Hematopoietic multipotent progenitor cell treated with erythropoietin and hydrocortisone succinate and interleukin-3 and kit ligand, for 17 days (in vitro differentiated cells): ENCODE data around the gene TMEM50B.
"Not testable (repeated sequence)": the region's sequence is repeated elsewhere in the genome, so short reads cannot be mapped to it uniquely, and the experiment has no call there.

Experiments
- DNase-seq: peaks from one replicate; pipeline ENCODE4 v3.0.0-alpha.2; 2015; ENCODE audit warnings: low spot score

Gene TMEM50B

DNA sequence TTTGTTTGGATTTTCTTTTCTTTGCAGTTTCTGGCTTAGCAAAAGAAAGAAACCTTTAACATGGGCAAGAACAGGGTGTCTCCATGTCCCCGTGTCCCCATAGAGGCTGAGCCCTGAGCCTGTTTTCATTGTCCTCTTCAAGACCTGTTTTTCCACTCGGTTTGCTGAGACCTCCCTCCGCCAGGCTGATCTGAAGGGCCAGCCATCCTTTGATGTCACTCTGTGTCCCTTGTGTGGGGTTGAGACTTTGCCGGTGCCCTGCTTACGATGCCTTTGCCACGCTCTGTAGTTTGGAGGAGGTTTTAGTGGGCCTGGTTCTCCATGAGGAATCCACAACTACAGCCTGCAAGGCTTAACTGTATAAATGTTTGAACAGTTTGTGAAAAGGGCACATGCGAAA lies 52.7 kb downstream of the TMEM50B start:
- no peak for DNase-seq

GRCh38 chr21:33425825-33426224 lies 53.9 kb downstream of the TMEM50B start:
- no peak for DNase-seq

DNA sequence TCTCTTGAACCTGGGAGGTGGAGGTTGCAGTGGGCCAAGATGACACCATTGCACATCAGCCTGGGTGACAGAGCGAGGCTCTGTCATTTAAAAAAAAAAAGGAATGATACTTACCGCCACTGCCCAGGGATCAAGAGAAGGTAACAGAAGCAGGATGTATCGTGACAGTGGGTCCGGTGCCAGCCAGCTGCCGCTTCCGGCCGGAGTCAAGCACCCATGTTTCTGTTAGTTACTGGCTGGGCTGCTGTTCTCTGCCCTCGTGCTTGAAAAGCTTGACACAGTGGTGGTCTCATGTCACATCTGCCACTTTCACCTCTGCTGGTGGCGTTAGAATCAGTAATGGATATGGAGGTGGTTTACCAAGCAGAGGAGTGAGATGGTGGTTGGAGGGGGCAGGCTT lies 55.6 kb downstream of the TMEM50B start:
- DNase-seq, result no peak

DNA sequence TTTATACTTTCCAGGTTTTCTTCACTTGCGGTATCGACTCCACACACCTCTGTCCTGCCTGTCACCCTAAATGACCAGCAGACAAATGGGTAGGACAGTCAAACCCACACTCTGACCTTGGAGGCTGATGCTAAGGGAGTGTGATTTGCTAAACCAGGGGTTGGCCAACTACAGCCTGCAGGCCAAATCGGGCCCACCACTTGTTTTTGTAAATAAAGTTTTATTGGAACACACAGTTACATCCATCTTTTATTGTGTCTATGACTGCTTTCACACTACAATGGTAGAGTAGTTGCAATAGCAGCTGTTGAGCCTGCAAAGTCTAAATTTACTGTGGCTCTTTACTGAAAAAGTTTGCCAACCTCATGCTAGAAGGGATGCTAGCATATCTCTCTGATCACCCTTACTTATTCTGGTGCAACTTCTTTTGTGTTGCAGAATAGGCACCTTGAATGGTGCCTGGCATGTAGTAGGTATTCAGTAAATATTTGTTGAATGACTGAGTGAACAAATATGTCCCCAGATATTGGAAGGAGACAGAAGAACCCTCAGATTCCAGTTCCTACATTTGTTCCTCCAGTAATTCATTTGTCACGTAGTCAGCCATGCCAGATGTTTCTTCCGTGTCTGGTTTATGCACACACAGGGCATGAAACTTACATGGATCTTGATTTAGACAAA lies 57.9 kb downstream of the TMEM50B start:
- DNase-seq, result no peak

- DNase-seq, result no peak
These were observed 60.1 kb downstream of the TMEM50B start for GRCh38 chr21:33419538-33420123.

- no peak for DNase-seq
These were observed 61.1 kb downstream of the TMEM50B start for GRCh38 chr21:33418691-33419090.

DNA sequence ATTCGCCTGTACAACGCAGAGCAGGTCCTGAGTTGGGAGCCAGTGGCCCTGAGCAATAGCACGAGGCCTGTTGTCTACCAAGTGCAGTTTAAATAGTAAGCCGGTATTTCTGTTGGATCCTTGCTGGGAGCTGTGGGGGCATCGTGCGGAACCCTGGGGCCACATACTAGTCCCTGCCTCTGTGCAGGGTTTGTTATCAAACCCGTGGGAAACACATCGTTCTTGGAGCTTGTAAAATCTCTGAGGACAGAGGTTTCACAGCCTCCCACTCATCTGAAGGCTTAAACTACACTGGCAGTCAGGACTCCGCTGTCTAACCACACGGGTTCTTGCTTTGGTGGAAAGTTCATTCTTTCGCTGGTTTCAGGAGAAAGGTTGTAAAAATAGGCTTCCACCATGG lies 64.8 kb downstream of the TMEM50B start:
- DNase-seq, result no peak

GRCh38 chr21:33414068-33414467 lies 65.7 kb downstream of the TMEM50B start:
- DNase-seq, result no peak

- DNase-seq, result no peak
These were observed 66.8 kb downstream of the TMEM50B start for GRCh38 chr21:33412832-33413519.

DNA sequence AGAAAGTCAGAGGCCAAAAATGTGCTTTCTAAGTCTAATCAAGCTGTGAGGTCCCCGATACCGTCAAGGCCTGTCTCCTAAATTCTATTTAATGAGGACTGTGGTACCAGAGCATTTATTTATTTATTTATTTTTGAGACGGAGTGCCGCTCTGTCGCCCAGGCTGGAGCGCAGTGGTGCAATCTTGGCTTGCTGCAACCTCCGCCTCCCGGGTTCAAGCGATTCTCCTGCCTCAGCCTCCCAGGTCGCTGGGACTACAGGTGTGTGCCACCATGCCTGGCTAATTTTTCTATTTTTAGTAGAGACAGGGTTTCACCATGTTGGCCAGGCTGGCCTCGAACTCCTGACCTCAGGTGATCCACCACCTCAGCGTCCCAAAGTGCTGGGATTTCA lies 67.3 kb downstream of the TMEM50B start:
- not testable (repeated sequence) for DNase-seq

DNA sequence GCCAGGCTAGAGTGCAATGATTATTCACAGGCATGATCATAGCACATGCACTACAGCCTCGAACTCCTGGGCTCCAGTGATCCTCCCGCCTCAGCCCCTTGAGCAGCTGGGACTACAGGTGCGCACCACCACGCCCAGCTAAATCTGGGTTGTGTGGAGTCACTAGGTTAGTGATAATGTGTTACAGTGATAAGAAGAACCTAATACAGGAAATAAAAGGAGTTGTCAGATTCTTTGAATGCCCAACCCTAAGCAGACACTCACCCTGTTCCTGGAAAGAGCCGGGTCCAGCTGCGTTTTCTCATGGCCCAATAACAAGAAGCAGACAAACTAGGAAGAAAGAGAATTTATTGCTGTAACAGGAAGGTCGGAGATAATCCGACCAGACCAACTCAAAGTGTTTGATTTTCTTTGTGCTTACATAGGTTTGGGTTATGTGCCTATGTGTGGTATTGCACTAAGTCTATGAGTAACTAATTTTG lies 67.8 kb downstream of the TMEM50B start:
- no peak for DNase-seq

DNA sequence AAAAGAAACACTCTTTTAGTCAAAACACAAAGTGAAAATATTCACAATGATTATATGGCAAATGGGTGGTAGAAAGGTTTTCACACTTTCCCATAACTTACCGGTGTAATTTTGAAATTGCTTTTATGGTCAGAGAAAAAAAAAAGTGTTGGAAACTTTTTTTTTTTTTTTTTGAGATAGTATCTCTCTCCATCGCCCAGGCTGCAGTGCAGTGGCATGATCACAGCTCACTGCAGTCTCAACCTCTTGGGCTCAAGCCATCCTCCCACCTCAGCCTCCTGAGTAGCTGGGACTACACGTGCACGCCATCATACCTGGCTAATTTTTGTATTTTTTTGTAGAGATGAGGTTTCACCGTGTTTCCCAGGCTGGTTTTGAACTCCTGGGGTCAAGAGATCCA lies 73.3 kb downstream of the TMEM50B start:
- DNase-seq, result no peak

DNA sequence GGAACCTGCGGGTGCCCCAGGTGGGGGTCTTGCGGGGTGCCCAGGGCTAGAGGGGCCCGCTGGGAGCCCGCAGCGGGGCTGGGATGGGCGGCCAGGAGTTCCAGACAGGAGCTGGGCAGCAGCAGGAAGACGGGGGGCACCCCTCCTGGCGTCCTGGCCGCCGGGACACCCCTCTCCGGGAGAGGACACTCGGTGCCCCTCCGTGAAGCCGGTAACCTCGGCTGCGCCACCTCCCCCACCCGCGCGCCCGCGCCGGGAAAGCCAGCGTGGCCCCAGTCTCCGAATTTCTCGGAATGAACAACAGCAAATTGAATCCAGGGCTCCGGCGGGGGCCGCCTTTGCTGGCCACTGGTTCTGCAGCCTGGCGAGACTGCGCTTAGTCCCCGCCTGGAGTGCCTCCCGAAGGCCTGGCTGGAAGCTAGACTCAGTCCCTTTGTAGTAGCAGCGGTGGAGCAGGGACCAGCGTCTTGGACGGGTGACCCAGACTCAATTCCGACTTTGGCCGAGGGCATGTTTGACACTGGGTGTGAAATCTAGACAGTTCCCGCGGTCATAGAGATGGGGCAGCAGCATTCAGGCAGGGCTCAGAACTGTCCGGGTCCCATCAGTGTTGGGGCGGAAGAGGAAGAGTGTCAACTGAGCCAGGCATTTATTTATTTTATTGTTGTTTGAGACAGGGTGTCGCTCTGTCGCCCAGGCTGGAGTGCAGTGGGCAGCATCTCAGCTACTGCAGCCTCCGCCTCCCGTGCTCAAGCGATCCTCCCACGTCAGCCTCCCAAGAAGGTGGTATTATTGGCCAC lies 75.8 kb downstream of the TMEM50B start:
- no peak for DNase-seq

DNA sequence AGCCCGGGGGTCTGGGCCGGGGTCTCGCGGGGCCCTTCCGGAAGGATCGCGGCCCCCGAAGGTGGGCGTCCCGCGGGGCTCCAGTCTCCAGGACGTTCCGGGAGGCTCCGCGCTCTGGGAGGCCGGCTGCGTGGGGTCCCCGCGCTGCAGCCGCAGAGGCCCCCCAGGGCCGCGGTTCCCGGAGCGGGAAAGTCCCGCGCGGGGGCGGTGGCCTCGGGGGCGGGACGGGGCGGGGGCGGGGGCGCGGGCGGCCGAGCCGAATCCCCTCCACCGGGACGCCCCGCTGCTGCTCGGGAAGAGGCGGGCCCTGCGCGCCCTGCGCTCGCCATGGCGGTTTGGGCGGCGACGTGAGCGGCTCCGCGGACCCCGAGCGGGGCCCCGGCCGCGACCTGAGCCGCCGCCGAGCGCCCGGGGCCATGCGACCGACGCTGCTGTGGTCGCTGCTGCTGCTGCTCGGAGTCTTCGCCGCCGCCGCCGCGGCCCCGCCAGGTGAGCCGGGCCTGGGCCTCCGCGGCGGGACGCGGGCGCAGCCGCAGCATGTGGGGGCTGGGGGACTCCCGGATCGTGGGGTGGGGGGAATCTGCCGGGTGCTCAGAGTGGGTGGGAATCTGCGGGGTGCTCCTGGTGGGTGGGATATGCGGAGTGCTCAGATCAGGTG lies 76.5 kb downstream of the TMEM50B start, which contains the start of gene IFNGR2:
Gene IFNGR2, plus strand, starts transcription at position 286 of the 658 bp plus-strand sequence. Its CDS starts 131 bp downstream, at position 417.
- DNase-seq, result no peak

DNA sequence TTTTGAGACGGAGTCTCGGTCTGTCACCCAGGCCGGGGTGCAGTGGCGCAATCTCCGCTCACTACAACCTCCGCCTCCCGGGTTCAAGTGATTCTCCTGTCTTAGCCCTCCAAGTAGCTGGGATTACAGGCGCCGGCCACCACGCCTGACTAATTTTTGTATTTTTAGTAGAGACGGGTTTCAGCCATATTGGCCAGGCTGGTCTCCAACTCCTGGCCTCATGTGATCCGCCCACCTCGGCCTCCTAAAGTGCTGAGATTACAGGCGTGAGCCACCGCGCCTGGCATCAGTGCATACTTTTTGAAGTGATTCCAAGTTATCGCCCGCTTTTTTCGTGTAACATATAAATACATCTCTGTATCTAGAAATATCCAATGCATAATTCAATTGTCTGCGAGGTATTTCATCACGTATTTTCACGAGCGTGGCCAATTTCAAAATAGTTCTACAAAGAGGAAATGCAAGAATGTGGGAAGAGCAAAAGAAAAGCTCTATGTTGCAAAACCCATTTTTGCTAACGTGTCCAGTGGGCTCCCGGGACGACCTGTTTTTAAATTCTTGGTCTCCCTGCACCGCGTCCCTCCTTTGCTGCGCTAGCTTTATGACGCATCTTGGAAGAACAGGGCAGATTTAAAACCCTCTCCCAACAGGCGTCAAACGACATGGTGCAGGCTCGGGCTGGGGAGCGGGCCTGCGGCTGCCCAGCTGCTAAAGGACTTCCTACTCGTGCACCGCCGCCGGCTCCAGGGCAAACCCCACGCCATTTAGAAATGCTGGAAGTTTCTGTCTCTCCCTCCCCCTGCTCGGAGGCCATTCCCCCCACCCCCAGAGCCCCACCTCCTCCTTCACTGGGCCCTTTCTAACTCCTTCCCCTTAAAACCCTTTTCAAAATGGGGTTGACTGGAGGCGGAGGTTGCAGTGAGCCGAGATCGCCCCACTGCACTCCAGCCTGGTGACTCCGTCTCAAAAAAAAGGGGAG lies 77.5 kb downstream of the TMEM50B start:
- no peak for DNase-seq

DNA sequence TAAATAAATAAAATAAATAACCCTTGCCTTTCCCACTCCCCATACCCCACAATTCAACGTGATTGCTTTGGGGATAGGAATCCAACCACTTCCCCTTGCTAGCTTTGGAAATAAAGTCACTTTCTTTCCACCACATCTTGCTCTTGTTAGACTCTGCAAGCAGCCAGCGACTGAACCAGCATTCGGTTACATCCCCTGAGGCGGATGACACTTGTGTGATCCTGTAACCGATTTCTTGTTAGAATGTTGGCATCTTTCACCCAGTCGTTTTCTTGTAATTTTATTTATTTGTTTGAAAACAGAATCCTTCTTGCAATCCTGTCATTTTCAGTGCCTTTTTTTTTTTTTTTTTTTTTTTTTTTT lies 78.2 kb downstream of the TMEM50B start:
- no peak for DNase-seq
